Measurements from ENCODE around the gene LRCOL1.

DNA sequence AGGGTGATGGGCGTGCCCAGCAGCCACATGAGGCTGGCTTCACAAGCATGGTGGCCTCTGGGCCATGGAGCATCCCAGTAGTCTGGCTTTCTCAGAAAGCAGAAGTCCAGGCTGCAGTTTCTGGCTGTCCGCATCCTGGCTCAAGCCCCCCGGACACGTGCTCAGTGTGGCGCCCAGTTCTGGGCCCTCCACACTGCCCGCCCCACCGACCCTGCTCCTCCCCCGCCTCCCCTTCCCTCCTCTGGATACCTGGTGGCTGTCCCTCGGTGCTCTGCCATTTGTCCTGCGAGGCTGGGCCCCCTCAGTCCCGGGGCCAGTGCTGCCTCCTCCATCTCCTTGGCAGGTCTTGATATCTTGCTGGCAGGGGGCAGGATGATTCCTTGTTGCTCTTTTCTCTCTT is 31.6 kb downstream of the LRCOL1 start:
- TF ChIP-seq, protein P1, sequence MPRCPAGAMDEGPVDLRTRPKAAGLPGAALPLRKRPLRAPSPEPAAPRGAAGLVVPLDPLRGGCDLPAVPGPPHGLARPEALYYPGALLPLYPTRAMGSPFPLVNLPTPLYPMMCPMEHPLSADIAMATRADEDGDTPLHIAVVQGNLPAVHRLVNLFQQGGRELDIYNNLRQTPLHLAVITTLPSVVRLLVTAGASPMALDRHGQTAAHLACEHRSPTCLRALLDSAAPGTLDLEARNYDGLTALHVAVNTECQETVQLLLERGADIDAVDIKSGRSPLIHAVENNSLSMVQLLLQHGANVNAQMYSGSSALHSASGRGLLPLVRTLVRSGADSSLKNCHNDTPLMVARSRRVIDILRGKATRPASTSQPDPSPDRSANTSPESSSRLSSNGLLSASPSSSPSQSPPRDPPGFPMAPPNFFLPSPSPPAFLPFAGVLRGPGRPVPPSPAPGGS (IDR thresholded peaks at IDR 0.05; ENCODE audit: borderline replicate concordance, insufficient read depth, low read depth, low read length, poor library complexity, severe bottlenecking): no peak
- TF ChIP-seq MXI1 (IDR thresholded peaks at IDR 0.05; ENCODE audit: low read depth, low read length) (no peak), CTCF (IDR thresholded peaks at IDR 0.05 in 2 of 3, conservative IDR thresholded peaks at IDR 0.05 in 1 of 3; ENCODE audit: control insufficient read depth in 2 of 3, extremely low read depth in 1 of 3, insufficient read depth in 1 of 3, low read depth in 3 of 3, low read length in 3 of 3) (no peak), TAF1 (IDR thresholded peaks at IDR 0.05; ENCODE audit: borderline replicate concordance, low read depth, low read length) (no peak), BMI1 (IDR thresholded peaks at IDR 0.05; ENCODE audit: borderline replicate concordance) (no peak), RAD21 (IDR thresholded peaks at IDR 0.05; ENCODE audit: insufficient read depth, low read depth, low read length) (no peak), NFYB (IDR thresholded peaks at IDR 0.05; ENCODE audit: insufficient read depth, low read depth, low read length) (no peak)
